PFSK-1 (cell line): ENCODE data around the gene C1orf232.

Source experiments
- POLR2AphosphoS5 ChIP-seq: IDR thresholded peaks from 2 replicates; pipeline ENCODE4 v1.6.1; 2012; ENCODE audit warnings: low read depth, mild to moderate bottlenecking, control low read depth, low read length, moderate library complexity
- TF ChIP-seq, protein P1 (sequence below), 2 experiments: IDR thresholded peaks; 2 replicates each; pipeline versions ENCODE4 v1.6.1 to v1.8.0; 2011 to 2012; ENCODE audit warnings: low read depth in 2 of 2, low read length in 2 of 2, control low read depth in 1 of 2, inconsistent platforms in 1 of 2, mild to moderate bottlenecking in 1 of 2, moderate library complexity in 1 of 2; ENCODE audit not compliant: insufficient read depth in 1 of 2

DNA sequence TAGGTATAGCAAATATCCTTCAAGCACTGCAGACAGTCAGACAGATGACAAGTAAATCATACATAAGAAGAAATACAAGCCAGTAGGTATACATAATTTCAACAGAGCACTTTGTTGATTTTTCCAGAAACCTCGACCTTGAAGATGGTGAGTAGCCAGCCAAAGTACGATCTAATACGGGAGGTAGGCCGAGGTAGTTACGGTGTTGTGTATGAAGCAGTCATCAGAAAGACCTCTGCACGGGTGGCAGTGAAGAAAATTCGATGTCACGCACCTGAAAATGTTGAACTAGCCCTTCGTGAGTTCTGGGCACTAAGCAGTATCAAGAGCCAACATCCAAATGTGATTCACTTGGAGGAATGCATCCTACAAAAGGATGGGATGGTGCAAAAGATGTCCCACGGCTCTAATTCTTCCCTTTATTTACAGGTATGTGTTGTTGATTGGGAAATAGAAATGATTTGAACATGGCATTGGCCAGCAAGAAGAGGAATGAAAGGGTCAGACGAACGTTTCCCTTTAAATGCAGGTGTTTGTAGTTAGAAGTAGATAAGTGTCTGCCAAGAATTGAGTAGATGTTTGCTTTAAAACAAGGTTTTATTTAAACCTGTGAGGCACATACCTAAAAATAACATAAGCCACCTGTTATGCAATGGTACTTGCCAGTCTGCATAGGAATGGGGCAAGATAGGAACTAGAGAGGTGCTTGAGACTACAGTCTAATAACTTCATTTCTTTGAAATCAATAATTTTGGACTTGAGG lies 54.4 kb downstream of the C1orf232 start:
- TF ChIP-seq POLR2AphosphoS5 = no peak
- TF ChIP-seq, protein P1, sequence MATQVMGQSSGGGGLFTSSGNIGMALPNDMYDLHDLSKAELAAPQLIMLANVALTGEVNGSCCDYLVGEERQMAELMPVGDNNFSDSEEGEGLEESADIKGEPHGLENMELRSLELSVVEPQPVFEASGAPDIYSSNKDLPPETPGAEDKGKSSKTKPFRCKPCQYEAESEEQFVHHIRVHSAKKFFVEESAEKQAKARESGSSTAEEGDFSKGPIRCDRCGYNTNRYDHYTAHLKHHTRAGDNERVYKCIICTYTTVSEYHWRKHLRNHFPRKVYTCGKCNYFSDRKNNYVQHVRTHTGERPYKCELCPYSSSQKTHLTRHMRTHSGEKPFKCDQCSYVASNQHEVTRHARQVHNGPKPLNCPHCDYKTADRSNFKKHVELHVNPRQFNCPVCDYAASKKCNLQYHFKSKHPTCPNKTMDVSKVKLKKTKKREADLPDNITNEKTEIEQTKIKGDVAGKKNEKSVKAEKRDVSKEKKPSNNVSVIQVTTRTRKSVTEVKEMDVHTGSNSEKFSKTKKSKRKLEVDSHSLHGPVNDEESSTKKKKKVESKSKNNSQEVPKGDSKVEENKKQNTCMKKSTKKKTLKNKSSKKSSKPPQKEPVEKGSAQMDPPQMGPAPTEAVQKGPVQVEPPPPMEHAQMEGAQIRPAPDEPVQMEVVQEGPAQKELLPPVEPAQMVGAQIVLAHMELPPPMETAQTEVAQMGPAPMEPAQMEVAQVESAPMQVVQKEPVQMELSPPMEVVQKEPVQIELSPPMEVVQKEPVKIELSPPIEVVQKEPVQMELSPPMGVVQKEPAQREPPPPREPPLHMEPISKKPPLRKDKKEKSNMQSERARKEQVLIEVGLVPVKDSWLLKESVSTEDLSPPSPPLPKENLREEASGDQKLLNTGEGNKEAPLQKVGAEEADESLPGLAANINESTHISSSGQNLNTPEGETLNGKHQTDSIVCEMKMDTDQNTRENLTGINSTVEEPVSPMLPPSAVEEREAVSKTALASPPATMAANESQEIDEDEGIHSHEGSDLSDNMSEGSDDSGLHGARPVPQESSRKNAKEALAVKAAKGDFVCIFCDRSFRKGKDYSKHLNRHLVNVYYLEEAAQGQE (IDR thresholded peaks at IDR 0.05; ENCODE audit: insufficient read depth in 1 of 2, low read depth in 2 of 2, low read length in 2 of 2) = no peak
